HEK293T (cell line): Measurements from ENCODE around the gene AP2S1.

Experiments used
- CTCF ChIA-PET: fragments of 350-600 bp; formaldehyde crosslinking; extraction: SDS; loops from one replicate; lab custom pipeline; 2021; ENCODE audit warnings: antibody characterized with exemption, inconsistent platforms; lab: Yijun Ruan, JAX
- POLR2A ChIA-PET: fragments of 350-600 bp; formaldehyde crosslinking; extraction: SDS; loops from one replicate; lab custom pipeline; 2020; ENCODE audit warnings: antibody characterized with exemption, inconsistent platforms; lab: Yijun Ruan, JAX
- DNase-seq: peaks from one replicate; pipeline ENCODE4 v3.0.0; 2012; ENCODE audit warnings: mixed read lengths; ENCODE audit errors: extremely low spot score
- ARNT ChIP-seq: fragments of 450-650 bp; IDR thresholded peaks from 2 replicates; pipeline ENCODE4 v1.6.1; 2017; ENCODE audit warnings: mild to moderate bottlenecking
- BHLHE40 ChIP-seq: fragments of 450-650 bp; IDR thresholded peaks from 2 replicates; pipeline ENCODE4 v1.6.1; 2016; ENCODE audit warnings: mild to moderate bottlenecking, moderate library complexity, borderline replicate concordance
- CTBP1 ChIP-seq: fragments of 450-650 bp; IDR thresholded peaks from 2 replicates; pipeline ENCODE4 v1.6.1; 2016; ENCODE audit warnings: borderline replicate concordance
- ELF4 ChIP-seq: fragments of 450-650 bp; IDR thresholded peaks from 2 replicates; pipeline ENCODE4 v1.6.1; 2017; ENCODE audit warnings: antibody characterized with exemption
- FOXA1 ChIP-seq: fragments of 450-650 bp; IDR thresholded peaks from 2 replicates; pipeline ENCODE4 v1.6.1; 2016; ENCODE audit warnings: mild to moderate bottlenecking
- FOXK2 ChIP-seq: fragments of 450-650 bp; IDR thresholded peaks from 2 replicates; pipeline ENCODE4 v1.6.1; 2016; ENCODE audit warnings: mild to moderate bottlenecking
- FOXM1 ChIP-seq: fragments of 450-650 bp; IDR thresholded peaks from 2 replicates; pipeline ENCODE4 v1.6.1; 2017; ENCODE audit warnings: mild to moderate bottlenecking, borderline replicate concordance
- HDGF ChIP-seq: fragments of 450-650 bp; IDR thresholded peaks from 2 replicates; pipeline ENCODE4 v1.6.1; 2017; ENCODE audit warnings: antibody characterized with exemption, borderline replicate concordance
- L3MBTL2 ChIP-seq: fragments of 450-650 bp; conservative IDR thresholded peaks from 2 replicates; pipeline ENCODE4 v1.6.1; 2016; ENCODE audit warnings: mild to moderate bottlenecking
- LEF1 ChIP-seq: fragments of 450-650 bp; IDR thresholded peaks from 2 replicates; pipeline ENCODE4 v1.6.1; 2017; ENCODE audit warnings: mild to moderate bottlenecking, borderline replicate concordance
- NFRKB ChIP-seq: fragments of 450-650 bp; IDR thresholded peaks from 2 replicates; pipeline ENCODE4 v1.6.1; 2016; ENCODE audit warnings: mild to moderate bottlenecking, moderate library complexity
- SP1 ChIP-seq: fragments of 450-650 bp; IDR thresholded peaks from 2 replicates; pipeline ENCODE4 v1.6.1; 2017
- SUZ12 ChIP-seq: fragments of 450-650 bp; IDR thresholded peaks from 2 replicates; pipeline ENCODE4 v1.6.1; 2016; ENCODE audit warnings: mild to moderate bottlenecking
- TARDBP ChIP-seq: fragments of 450-650 bp; IDR thresholded peaks from 2 replicates; pipeline ENCODE4 v1.6.1; 2016
- ZNF384 ChIP-seq: fragments of 450-650 bp; IDR thresholded peaks from 2 replicates; pipeline ENCODE4 v1.6.1; 2016
- TF ChIP-seq, protein P1 (sequence below): fragments of 450-650 bp; IDR thresholded peaks from 2 replicates; pipeline ENCODE4 v1.6.1; 2016

The AP2S1 gene

DNA sequence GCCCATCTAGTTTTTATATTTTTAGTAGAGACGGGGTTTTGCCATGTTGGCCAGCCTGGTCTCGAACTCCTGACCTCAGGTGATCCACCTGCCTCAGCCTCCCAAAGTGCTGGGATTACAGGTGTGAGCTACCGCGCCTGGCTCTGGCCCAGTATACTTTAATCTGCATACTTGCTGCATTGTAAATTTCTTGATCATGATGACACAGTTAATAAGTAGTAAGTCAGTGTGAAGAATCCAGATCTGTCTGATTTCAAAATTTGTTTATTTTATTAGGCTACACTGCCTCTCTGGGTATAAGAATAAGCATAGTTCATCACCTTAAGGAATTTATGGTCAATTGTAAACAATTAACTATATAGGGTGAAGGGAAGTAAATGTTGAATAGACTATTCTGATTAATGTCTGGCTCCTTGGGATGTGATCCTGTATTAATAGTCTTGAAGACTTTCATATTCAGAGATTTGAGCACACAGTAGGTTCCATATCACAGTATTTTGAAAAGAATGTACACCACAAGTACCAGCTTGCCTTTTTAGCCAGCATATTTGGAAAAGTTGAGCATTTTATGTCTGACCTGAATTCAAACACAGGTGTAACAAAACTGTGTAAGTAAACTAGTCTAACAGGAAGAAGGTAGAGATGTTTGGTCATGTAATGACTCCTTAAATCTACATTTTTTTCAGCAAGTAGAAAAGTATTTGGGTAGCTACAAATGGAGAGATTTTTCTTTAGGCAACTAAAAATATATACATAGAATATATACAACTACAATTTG, 17.6 kb upstream of the AP2S1 start:
- TF ChIP-seq, protein P1, sequence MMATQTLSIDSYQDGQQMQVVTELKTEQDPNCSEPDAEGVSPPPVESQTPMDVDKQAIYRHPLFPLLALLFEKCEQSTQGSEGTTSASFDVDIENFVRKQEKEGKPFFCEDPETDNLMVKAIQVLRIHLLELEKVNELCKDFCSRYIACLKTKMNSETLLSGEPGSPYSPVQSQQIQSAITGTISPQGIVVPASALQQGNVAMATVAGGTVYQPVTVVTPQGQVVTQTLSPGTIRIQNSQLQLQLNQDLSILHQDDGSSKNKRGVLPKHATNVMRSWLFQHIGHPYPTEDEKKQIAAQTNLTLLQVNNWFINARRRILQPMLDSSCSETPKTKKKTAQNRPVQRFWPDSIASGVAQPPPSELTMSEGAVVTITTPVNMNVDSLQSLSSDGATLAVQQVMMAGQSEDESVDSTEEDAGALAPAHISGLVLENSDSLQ = no peak
- TF ChIP-seq L3MBTL2 = no peak
- no peak for TF ChIP-seq SP1
- no peak for TF ChIP-seq LEF1
- TF ChIP-seq SUZ12 = no peak
- no peak for TF ChIP-seq ARNT
- no peak for TF ChIP-seq FOXA1
- TF ChIP-seq TARDBP = no peak
- no peak for TF ChIP-seq HDGF
- no peak for TF ChIP-seq BHLHE40
- no peak for TF ChIP-seq ELF4
- no peak for TF ChIP-seq ZNF384
- no peak for TF ChIP-seq FOXM1
- TF ChIP-seq NFRKB = no peak
- TF ChIP-seq FOXK2 = no peak
- no peak for TF ChIP-seq CTBP1
- POLR2A ChIA-PET = interaction anchor here (1.1 kb wide), 1 partner anchor 10 kb away, joined by 3 read pairs; no protein-coding TSS in a partner anchor
- DNase-seq = no peak
- CTCF ChIA-PET = interaction anchor here (0.6 kb wide), 2 partner anchors 45 to 1187 kb away, joined by 4 read pairs; no protein-coding TSS in a partner anchor

DNA sequence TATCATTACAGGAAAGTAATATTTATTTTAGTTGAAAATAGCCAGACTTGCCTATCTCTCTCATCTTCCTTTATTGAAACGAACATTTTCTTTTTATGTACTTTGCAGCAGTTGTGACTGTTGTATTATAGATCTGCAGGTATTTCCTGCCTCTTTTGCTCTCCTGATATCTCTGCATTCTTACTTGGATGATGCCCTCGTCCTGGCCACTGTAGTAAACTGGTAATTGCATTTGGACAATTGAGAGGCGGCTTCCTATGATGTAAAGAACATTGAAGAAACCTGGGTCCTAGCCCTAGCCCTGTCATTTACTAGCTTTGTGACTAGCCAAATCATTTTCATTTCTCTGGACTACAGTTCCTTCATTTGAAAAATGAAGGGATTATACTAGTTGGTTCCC, 16.5 kb upstream of the AP2S1 start:
- TF ChIP-seq, protein P1 = no peak
- TF ChIP-seq ZNF384 = no peak
- no peak for TF ChIP-seq LEF1
- no peak for TF ChIP-seq SUZ12
- TF ChIP-seq L3MBTL2 = no peak
- no peak for TF ChIP-seq ELF4
- ChIA-PET CTCF (no interaction called here), POLR2A (no interaction called here)

DNA sequence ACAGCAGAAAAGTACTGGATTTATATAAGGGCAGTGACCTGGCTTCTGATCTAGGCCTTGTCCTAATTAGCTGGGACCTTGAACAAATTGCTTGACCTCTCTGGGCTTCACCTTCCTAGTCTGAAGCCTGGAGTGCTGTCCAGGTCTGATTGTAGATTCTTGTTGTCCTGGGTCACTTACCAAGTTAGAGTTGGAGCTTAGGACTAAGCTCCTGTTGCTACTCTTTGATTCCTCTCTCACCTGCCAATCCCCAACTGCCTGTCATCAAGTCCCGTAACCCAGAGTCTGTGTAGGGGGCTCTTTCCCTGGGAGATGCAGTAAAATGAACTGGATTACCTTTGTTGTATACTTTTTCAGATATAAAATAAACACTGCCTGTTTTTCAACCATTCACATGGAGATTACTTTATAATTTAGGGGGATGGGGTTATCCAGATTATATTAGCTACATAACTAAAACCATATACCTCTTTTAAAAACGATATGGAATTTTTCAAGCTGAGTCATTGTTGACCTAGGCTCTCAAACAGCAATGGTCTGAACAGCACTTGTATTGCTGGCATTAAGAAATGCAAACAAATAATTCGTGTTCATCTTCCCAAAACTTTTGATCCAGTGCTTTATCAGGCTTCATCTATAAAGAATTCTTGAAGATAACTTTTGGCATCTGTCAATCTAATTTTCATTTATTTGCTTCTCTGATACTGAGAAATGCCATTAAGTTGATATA, 15.9 kb upstream of the AP2S1 start:
- ChIA-PET CTCF (no interaction called here), POLR2A (no interaction called here)
- TF ChIP-seq HDGF (no peak), ARNT (no peak)
- TF ChIP-seq, protein P1 = peak; percentile 39; the same call in 1 of the 2 replicates
- DNase-seq = no peak

More for the DNA sequence above, 16.5 kb upstream of the AP2S1 start:
- no peak for DNase-seq

DNA sequence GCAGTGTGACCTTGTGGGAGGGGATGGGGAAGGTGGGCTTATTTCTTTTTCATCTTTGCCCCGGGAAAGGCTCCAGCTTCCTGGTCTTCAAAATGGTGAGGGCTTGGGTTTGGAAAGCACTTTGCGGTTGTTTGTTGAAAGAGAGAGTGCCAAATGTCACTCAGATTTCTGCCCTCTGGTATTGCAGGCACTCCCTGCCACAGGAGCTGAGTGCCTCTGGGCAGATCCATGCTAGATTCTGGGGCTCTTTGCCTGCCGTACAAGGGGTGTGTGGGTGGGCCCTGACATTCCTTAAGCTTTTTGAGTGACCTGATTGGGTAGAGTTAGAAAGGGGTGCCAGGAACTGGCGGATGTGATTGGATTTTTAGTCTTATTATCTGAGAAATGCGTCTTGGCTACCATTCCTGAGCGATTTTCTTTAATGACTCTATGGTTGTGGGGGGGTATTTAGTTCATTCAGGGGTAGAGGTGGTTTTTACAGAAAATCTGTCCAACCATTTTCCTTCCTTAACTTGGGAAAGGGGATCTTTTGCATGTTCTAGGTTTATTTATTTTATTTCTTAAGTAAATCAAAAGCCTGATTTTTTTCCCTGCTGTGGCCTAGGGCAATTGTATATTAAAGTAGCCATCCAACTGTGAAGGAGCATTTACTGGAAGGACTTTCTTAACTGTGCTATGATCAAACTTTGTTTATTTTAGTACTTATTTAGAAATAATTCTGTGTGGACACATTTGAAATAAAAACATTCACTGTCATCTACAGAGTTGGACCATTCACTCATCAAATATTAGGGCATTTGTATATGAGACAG, 13.4 kb upstream of the AP2S1 start:
- ChIA-PET CTCF (no interaction called here), POLR2A (interaction anchor here (2.7 kb wide), 1 partner anchor 127 kb away, joined by 6 read pairs; no protein-coding TSS in a partner anchor)
- TF ChIP-seq FOXK2 = no peak
- TF ChIP-seq, protein P1 = peak; percentile 78
- no peak for DNase-seq

DNA sequence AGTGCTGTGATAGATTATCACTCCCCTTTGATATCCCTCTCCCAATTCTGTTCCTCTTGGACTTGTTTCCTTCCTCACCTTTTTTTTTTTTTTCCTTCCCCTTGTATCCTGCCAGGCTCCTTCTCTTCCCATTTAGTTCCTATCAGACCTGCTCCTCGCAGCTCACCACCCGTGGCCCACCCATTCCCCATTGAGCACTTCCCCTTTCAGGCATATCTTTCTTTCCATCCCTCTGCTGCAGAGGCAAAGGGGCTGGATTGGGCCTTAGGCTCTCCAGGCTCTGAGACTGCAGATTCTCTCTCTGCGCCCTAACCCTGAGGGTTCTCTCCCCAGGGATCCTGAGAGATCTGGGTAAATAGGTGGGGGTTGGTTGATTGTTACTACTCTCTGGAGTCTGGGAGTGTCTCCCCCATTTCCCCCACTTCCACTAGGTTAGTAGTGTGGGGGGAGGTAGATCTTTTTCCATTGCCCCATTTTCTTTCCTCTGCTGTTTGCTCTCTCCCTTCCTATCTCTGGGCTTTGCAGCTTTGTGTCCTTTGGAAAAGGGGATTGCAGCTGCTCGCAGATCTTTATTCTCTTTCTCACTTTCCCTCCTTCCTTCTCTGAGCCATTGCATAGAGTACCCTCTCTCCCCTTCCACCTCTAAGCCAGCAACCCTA, 12.5 kb upstream of the AP2S1 start:
- TF ChIP-seq, protein P1 = 0 out of 2 replicates have a peak, but pooled peaks have one; percentile 11
- TF ChIP-seq ELF4 (no peak), FOXA1 (no peak), BHLHE40 (no peak), NFRKB (no peak), FOXK2 (no peak), L3MBTL2 (no peak), SP1 (no peak), CTBP1 (no peak), ARNT (no peak), ZNF384 (peak; percentile 36; the same call in 1 of the 2 replicates)
- ChIA-PET CTCF (no interaction called here), POLR2A (interaction anchor here (0.6 to 2.7 kb wide), 2 partner anchors 12 to 128 kb away, joined by 4 to 6 read pairs; partner anchors contain the start of gene AP2S1)
- DNase-seq = no peak
